GM20000 (cell line): Measurements from ENCODE around the gene HOXB7.

Experiments
- DNase-seq: peaks from one replicate; pipeline ENCODE4 v3.0.0; 2012; ENCODE audit warnings: low spot score
- TF ChIP-seq, protein P1 (sequence below): IDR thresholded peaks from 2 replicates; pipeline ENCODE4 v1.5.1; 2012; ENCODE audit warnings: mild to moderate bottlenecking, control low read depth; ENCODE audit errors: extremely low read depth, missing control alignments

HOXB7 gene

DNA sequence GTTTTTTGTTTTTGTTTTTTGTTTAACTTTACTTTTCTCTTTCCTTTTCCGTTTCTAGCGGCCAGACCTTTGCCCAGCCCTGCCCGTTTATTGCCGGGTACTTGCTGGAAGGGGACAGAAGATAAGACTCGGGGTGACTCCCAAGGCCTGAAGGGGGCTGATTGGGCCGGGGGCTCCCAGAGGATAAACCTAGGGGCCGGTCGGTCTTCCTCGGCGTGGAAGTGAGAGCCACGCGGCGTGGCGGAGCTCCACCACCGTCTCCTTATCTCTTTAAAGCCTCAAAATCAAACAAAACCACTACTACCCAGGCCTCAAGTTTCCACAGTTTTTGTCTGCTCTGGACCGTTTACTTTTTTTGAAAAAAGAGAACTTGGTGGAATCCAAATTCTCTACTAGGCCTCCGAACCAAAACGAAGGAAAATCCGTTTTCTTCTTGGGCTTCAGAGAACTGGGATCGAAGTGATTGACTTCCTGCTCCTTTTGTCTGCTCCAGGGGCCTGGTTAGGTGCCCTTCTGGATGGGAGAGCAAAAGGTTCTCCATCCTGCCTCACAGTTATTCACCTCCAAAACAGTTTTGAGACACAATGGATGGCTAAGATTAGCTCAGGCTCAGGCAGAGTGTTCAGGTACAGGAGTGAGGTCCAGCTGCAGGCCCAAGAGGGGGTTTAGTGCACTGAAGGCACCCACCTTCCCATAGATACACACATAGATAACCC, 23.8 kb upstream of the HOXB7 start:
- TF ChIP-seq, protein P1, sequence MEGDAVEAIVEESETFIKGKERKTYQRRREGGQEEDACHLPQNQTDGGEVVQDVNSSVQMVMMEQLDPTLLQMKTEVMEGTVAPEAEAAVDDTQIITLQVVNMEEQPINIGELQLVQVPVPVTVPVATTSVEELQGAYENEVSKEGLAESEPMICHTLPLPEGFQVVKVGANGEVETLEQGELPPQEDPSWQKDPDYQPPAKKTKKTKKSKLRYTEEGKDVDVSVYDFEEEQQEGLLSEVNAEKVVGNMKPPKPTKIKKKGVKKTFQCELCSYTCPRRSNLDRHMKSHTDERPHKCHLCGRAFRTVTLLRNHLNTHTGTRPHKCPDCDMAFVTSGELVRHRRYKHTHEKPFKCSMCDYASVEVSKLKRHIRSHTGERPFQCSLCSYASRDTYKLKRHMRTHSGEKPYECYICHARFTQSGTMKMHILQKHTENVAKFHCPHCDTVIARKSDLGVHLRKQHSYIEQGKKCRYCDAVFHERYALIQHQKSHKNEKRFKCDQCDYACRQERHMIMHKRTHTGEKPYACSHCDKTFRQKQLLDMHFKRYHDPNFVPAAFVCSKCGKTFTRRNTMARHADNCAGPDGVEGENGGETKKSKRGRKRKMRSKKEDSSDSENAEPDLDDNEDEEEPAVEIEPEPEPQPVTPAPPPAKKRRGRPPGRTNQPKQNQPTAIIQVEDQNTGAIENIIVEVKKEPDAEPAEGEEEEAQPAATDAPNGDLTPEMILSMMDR, result no peak

DNA sequence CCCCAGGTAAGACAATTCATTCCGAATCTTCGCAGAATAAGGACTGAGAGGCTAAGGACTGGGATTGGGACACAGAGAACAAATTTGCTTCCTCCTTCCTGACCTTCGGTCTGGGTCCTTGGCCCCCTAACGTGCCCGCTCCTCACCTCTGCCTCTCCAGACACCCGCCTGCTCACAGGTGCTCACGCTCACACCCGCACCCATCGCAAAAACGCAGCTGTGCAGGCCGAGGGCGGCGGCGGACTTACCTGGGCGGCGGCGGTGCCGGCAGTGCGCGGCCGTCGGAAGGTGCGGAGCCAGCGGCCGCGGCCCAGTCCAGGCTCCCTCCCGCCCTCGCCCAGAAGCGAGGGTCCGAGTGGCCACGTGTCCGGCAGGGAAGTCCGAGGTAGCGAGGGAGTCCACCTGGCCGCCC, 22.5 kb upstream of the HOXB7 start:
- TF ChIP-seq, protein P1, result no peak
- no peak for DNase-seq

More for the DNA sequence above, 23.8 kb upstream of the HOXB7 start:
- no peak for DNase-seq

DNA sequence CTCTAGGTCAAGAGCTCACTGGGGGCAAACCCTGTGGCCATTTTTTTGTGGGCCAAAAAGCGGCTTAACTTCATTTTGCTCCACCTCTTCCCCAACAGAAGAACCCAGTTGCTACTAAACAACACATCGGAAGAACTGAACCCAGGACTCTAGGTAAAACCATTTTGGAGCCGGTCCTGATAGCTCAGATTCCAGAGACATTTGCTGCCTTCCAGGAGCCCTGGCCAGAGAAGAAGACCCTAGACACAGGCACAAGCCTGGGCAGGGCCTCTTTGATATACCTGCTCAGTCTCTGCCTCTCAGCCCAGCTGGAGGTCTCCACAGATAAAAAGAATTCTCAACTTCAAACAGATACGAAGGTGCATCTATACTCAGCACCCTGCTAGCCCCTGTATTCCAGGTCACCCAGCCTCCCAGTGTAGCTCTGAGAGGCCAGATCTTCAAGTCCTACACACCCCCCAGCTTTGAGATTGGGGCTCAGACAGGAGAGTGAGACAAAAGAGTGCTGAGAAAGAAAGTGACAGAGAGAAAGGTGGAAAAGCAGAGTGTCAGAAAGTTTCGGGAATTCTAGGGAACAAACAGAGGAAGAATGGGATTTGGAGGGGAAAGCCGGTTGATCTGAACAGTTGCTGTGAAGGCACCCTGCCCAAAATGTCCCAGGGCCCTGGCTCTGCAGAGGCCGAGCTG, 21.9 kb upstream of the HOXB7 start:
- TF ChIP-seq, protein P1, result no peak

DNA sequence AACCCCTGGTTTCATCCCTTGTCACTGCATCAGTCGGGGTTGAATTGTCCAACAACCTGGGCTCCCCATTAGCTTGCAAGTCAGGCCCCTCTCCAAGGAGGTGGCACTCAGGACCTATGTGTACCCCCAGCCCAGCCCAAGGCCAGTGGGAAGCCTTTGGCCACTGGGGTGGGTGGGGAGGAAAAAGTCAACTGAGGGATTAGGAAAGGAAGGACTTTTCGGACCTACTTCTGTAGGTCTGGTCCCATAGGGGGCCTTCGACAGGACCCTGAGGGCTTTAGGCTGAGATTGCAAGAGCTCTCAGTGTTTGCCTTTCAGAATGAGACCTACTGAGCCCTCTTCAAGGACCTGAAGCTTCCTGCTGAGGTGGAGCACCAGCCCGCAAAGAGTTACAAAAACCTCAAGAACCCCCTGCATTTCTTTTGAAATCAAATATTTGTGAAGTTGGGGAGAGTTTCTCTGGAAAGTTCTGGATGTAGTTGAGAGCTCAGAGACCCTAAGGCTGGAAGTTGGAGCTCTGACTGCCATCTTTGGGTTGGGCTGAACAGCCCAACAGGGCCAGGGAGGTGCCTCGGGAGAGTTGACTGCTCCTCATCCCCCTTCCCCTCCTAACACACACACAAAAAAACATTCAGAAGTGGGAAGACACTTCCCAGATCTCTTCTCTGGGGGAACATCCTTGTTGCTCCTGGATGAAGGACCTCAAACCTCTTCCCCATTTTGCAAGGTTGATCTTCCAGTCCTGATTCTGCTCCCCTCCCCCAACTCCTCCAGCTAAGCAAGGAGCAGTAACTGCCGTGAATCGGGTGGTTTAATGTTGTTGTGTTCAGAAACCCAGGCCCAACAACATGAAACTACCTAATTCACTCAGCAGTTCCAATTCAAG, 21.1 kb upstream of the HOXB7 start:
- DNase-seq, result no peak
- TF ChIP-seq, protein P1, result no peak

More for the DNA sequence above, 21.9 kb upstream of the HOXB7 start:
- DNase-seq, result no peak

DNA sequence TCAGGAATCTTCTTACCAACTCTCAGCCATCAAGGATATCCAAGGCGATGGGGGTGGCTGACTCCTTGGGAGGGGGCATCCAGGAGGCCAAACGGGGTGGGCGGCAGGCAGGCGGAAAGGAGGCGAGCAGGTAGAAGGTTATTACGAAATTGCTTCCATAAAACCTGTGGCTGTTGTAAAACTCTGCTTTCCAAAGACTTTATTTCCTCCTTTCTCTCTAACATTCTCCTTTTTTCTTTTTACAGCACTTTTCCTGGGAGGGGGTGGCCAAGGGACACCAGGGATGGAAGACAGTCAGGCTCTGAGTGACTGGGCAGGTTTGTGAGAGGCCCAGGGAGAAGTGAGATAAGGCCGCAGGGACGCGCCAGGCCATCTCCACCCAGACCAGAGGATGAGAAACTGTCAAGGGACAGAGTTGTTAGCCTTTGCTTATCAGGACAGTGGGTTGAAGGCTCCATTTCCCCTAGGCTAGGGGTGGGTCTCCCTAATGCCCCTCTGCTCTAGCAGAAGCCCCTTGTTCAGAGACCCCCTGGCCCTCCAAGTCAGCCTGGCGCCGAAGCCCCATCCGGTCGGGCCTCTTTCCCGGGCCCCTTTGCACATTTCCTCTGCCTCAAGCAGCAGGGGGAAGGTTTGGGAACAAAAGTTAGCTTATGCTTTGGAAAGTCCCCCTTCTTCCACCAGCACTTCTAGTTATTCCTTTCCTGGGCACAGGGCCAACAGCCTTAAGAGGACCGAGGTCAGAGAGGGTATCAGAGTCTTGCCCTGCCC, 20.3 kb upstream of the HOXB7 start:
- DNase-seq, result no peak
- TF ChIP-seq, protein P1, result no peak

DNA sequence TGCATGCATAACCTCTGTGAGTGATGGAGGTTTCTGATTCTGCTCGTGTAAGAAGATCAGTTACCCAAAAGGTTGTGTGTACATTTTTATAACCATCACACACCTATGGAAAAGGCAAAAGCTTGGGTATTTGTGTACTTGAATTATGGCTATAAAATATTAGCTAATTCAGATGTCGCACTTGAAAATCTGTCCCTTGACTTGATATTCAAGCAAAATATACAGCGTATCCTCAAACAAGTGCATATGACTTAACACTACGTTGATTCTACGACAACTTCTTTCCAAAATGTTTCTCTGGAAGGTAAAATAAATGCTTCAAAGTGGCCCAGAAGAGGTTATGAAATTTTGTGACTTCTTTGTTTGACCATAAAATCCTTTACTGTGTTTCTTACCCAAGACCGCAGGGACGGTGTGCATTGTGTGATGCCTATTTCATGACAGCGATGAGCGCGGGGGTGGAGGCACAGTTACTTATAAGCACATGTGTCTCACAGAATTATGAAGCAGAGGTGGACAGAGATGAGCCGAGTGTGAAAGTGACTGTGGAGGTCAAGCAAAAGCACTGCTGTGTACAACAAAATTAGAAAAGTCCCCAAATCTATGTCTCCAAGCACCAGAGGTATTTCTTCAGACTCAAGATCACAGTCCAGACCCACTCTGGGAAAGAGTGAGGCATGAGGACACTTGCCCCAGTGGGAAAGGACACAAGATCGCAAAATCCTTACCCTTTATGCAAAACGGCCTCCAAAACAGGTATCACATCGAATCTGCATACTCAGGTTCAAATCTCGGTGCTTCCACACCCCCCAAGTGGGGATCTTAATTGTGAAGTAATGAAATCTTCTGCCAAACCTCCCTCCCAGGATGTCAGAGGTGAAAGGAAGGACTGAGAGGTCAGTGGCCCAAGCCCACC, 19.4 kb upstream of the HOXB7 start:
- DNase-seq, result no peak
- TF ChIP-seq, protein P1, result no peak
